GM06990 (cell line): ENCODE results near the gene FETUB.

Source experiments
- DNase-seq: peaks from one replicate; pipeline ENCODE4 v3.0.0-alpha.2; 2011; ENCODE audit not compliant: insufficient read length; ENCODE audit errors: extremely low read depth
- H3K27me3 ChIP-seq: replicated peaks from 2 replicates; pipeline ENCODE4 v1.6.0; 2011; ENCODE audit warnings: low read length; ENCODE audit not compliant: control insufficient read depth, insufficient read depth
- H3K36me3 ChIP-seq: 2 replicates; pipeline ENCODE4 v1.5.1; 2011; ENCODE audit warnings: low read length; ENCODE audit not compliant: control insufficient read depth, insufficient read depth
- H3K4me3 ChIP-seq: replicated peaks from 2 replicates; pipeline ENCODE4 v1.5.1; 2011; ENCODE audit warnings: low read depth, mild to moderate bottlenecking, control low read depth, low read length
- CTCF ChIP-seq: IDR thresholded peaks from 2 replicates; pipeline ENCODE4 v1.5.1; 2011; ENCODE audit warnings: low read length, control low read depth, mild to moderate bottlenecking, inconsistent platforms; ENCODE audit not compliant: insufficient read depth, poor library complexity, severe bottlenecking

FETUB gene

GRCh38 chr3:186639778-186640472 lies at the start of gene FETUB:
FETUB (plus strand) TSS chr3:186640399; CDS start chr3:186640461, 62 bp downstream.
- TF ChIP-seq CTCF = no peak
- Histone ChIP-seq H3K4me3 (no peak within 1 kb of the TSS), H3K27me3 (peaks cover 2% of the 10 kb centered on the region), H3K36me3 (no peaks in the 10 kb centered on the region)
- DNase-seq = no peak

GRCh38 chr3:186590580-186591295 lies 49.5 kb upstream of the FETUB start:
- Histone ChIP-seq H3K27me3 (no peaks in the 10 kb centered on the region), H3K36me3 (peaks cover 3% of the 10 kb centered on the region), H3K4me3 (no peak overlapping the region)
- TF ChIP-seq CTCF = no peak
- DNase-seq = no peak

GRCh38 chr3:186592682-186593081 lies 47.5 kb upstream of the FETUB start:
- TF ChIP-seq CTCF = no peak
- Histone ChIP-seq H3K27me3 (no peaks in the 10 kb centered on the region), H3K36me3 (no peaks in the 10 kb centered on the region), H3K4me3 (no peak overlapping the region)
- DNase-seq = no peak

GRCh38 chr3:186593862-186594261 lies 46.3 kb upstream of the FETUB start:
- no peaks in the 10 kb centered on the region for H3K27me3 ChIP-seq
- no peak for TF ChIP-seq CTCF
- H3K4me3 ChIP-seq = no peak overlapping the region
- no peak for DNase-seq
- H3K36me3 ChIP-seq = no peaks in the 10 kb centered on the region

- DNase-seq = no peak
- Histone ChIP-seq H3K4me3 (no peak overlapping the region), H3K36me3 (no peaks in the 10 kb centered on the region), H3K27me3 (no peaks in the 10 kb centered on the region)
- TF ChIP-seq CTCF = no peak
Measured at GRCh38 chr3:186594591-186595113, 45.5 kb upstream of the FETUB start.
